Left lobe of liver (tissue), 2 donors: ENCODE data around the gene PRR3. TPM values are rescaled to one million over a fixed set of nuclear protein-coding genes. Genes with fewer than 3 reads are reported as not detected.

ENCODE experiments used
- ATAC-seq: fragments of 200-7000 bp; cut with Tn5 transposase; one replicate; pipeline ENCODE4 v1.9.1; 2020; ENCODE audit warnings: mild to moderate bottlenecking, moderate library complexity
- DNase-seq: peaks from one replicate; pipeline ENCODE4 v3.0.0-alpha.2; 2020; ENCODE audit warnings: low spot score
- total RNA-seq: library from RNA; stranded (reverse); gene quantifications from one replicate; pipeline ENCODE4 v1.2.1, GENCODE V29; 2021
- donor health status: DM: no; HTN: no; CAD: no; lungs with moderate emphysema.
- donor health status: DM: no; HTN: yes; CAD: no.

The PRR3 gene
- total RNA-seq, 1 donor from 2014 or later = 2.3 TPM

DNA sequence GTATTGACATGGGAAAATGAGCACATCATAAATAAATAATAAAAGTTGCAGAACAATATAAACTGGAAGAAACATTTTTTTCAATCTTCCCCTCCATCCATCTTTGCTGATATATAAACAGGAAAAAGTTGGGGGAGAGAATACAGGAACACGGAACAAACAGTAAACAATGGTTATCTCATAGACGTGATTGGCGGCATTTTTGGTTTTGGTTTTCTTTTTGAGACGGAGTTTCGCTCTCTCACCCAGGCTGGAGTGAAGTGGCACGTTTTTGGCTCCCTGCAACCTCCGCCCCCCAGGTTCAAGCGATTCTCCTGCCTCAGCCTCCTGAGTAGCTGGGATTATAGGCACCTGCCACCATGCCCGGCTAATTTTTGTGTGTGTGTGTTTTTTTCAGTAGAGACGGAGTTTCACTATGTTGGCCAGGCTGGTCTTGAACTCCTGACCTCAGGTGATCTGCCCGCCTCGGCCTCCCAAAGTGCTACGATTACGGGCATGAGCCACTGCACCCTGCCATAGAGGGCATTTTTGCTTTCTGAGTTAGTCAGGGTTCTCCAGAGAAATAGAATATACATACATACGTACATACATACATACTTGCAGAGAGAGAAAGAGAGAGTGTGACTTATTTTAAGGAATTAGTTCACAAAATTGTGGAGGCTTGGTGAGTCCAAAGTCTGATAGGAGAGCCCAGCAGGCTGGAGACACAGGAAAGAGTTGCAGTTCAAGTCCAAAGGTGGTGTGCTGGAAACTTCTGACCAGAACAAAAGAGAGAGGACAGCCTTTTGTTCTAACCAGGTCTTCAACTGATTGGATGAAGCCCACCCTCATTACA is 23.4 kb upstream of the PRR3 start:
- DNase-seq (no peak), ATAC-seq (peak; percentile 80)

DNA sequence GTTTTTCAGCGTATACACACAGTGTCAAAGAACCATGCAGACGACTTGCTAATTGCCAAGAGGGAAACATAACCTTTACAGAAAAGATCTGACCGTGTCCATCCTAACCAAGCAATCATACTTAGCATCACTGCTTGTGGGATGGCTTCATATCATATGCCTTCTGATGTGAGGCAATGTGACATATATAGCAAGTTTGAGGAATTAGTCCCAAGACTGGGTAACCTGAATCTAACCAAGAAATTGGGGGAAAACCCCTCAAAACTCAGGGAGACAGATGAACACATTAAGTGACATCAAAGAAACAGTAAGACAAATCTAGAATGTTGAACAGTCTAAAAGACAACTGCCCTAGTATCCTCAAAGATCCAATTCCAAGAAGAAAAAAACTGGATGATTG is 19.2 kb upstream of the PRR3 start:
- no peak for DNase-seq

GRCh38 chr6:30541515-30542403 is 15.3 kb upstream of the PRR3 start:
- ATAC-seq = peak; percentile 94

More for the DNA sequence above, 19.2 kb upstream of the PRR3 start:
- ATAC-seq = no peak

DNA sequence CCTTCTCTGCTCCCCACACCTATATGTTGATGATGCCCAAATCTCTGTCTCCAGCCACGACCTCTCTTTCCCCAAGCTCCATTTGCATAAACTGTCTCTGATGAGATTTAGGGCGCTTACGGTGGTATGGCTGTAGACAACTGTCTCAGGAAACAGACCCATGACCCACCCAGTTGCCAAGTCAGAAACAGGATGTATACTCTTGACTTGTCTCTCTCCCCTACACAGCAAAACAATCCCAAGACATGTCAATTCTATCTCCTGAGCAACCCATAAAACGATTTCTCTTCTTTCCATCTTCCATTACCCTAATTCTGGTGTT is 14.7 kb upstream of the PRR3 start:
- ATAC-seq (no peak), DNase-seq (no peak)

More at GRCh38 chr6:30541515-30542403, 15.3 kb upstream of the PRR3 start:
- DNase-seq = peak; percentile 78

DNA sequence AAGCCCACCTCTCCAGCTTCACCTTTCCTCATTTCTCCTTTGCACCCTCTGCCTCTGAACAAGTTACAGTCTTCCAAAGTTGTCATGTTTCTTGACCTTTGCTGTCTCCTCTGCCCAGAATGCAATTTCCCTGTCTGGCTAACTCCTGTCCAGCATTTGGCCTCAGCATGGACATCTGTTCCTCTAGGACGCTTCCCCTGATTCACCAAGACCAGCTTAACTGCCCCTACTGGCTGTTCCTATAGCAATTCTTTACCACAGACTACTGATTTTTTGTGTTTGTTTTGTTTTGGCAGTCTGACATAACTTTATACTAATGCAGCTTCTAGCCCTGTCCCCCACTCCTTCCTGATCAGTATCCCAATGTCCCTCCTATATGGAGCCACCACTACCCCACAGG is 14.2 kb upstream of the PRR3 start:
- no peak for ATAC-seq

GRCh38 chr6:30543821-30544220 is 13.3 kb upstream of the PRR3 start:
- no peak for DNase-seq
- ATAC-seq = no peak

More for the DNA sequence above, 14.2 kb upstream of the PRR3 start:
- no peak for DNase-seq

DNA sequence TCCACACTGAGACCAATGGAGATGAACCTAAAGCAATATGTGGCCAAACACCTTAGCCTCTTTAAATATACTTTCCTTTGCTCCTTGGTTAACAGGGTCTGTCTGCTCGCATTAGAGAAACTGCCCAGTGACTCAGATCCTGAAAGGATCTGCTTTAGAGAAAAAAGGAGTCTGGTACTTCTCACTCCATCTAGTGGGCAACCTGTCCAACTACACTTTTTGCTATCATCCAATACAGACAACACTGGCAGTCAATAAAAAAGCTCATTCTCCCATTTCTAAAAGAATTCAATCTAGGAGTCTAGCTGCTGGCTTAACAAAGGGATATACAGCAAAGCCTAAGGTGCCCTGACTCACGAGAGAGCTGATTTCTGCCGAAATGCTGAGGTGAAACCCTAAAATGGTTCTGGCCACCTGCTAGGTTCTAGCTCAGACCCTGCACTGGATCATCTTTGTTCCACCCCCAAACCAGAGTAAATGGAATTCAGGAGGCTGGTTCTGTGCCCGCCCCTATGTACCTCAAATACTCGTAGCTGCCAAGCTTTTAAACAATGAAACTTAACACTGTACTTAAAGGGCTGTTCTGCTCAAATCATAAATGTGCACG is 12.3 kb upstream of the PRR3 start:
- peak; percentile 81 for ATAC-seq
- no peak for DNase-seq

- ATAC-seq = no peak
- DNase-seq = no peak
These were observed 9.6 kb upstream of the PRR3 start for GRCh38 chr6:30547454-30547853.

- no peak for DNase-seq
- ATAC-seq = no peak
These were observed 8.7 kb upstream of the PRR3 start for GRCh38 chr6:30548375-30548774.

GRCh38 chr6:30554404-30554803 is 2.7 kb upstream of the PRR3 start:
- ATAC-seq (no peak), DNase-seq (no peak)

DNA sequence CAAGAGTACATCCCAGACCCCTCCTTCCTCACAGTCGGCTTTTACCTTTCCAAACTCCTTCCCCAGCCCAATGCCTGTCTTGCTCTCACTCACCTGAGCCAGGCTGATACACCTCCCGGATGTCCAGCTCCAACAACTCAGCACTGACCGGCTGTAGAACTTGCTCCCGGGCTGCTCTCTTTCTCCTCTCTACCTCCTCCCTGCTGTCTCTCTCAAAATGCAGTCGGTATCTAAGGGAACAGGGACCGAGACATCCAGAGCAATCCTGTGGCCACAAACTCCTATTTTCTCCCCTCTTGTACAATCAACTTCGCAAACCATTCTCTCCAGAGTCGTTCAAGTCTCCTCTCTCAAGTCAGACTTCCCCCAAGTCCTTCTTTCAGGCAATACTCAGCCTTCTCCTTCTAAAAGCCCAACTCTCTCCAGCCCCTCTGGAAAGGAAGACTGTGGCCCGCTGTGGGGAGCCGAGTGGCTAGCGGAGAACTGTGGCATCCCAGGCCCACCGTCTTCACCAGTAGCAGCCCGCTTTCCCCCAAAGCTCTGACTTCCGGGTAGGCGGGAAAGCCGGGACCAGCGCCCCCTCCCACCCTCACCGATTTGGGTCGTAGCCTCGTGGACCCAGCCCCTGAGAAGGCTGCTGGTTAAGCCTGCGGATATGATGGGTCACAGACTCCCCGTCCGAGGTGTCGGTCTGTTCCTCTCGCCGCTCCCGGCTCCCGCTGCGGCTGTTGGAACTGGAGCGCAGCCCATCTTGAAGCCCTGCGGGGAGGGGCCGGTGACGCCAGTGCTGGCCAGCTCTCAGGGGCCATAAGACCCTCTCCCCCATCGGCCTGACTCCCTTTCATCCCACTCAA is 1.9 kb upstream of the PRR3 start:
- DNase-seq (peak; percentile 59), ATAC-seq (no peak)

GRCh38 chr6:30555816-30556065 is 1.4 kb upstream of the PRR3 start:
- DNase-seq = no peak
- ATAC-seq = no peak

DNA sequence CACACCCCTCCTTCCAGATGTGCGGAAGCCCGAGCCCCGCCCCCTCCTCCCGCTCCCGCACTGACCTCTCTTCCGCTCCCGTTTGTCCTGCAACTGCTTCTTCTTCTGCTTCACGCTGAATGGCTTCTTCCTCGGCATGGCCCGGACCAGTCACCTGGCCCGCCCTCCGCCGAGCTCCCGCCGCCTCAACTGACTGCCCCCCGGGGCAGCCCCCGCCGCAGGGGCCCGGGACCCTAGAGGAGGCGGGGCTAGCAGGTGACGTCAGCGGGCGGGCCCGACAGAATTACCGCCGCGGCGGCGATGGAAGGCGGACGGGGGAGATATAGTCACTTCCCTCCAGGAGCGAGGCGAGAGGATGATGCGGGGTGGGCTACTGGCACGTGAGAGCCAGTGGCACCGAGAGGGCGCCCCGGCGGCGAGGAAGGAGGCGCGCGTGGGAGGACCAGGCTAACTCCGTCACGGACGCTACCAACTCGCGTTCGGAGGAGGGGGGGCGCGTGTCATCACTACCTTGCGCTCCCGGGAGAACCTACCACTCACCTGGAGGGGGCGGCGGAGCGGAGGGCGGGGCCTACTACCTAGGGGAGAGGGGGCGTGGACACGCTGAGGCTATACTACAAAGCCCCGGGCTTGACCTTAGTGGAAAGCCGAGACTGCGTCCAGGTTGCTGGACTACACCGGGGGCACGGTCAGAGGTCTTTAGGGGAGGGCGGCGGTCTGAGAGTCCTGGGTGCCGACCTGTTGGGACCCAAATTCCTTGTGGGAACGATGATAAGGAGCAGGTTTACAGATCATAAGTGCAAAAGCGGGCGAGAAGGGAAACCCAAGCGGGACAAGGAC is 809 bp upstream of the PRR3 start, which contains the start of gene GNL1:
GNL1 (minus strand) TSS at position 424 of the 840 bp plus-strand sequence; CDS start at position 138, 286 bp downstream.
- DNase-seq = peak; percentile 98
- peak; percentile 92 for ATAC-seq

GRCh38 chr6:30557683-30557981 is 537 bp downstream of the PRR3 start:
- DNase-seq (no peak), ATAC-seq (no peak)

DNA sequence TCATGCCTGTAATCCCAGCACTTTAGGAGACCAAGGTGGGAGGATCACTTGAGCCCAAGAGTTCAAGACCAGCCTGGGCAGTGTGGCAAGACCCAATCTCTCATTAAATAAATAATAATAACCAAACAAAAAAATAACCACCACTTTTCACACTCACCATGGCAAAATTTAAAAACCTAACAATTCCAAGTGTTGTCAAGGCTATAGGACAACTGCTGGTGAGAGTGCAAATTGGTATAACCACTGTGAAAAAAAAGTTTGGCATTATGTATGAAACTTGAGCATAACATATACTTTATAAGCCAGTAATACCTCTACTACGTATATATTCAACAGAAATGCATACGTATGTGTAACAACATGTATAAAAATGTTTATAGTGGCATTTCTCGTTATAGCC is 3.8 kb downstream of the PRR3 start:
- no peak for ATAC-seq
- DNase-seq = no peak

- ATAC-seq (peak; percentile 77), DNase-seq (peak; percentile 58)
These were observed 5.7 kb downstream of the PRR3 start for GRCh38 chr6:30562470-30563425.

GRCh38 chr6:30564114-30564513 is 7.0 kb downstream of the PRR3 start:
- DNase-seq = no peak

GRCh38 chr6:30565772-30566171 is 8.7 kb downstream of the PRR3 start:
- ATAC-seq = peak; percentile 72

More at GRCh38 chr6:30564114-30564513, 7.0 kb downstream of the PRR3 start:
- ATAC-seq = no peak

GRCh38 chr6:30568245-30568644 is 11.2 kb downstream of the PRR3 start:
- no peak for DNase-seq

More at GRCh38 chr6:30565772-30566171, 8.7 kb downstream of the PRR3 start:
- peak; percentile 85 for DNase-seq

More at GRCh38 chr6:30568245-30568644, 11.2 kb downstream of the PRR3 start:
- no peak for ATAC-seq
